Fibroblast of skin of left quadriceps (primary cell): ENCODE results near the gene IGSF22.
"Not testable (repeated sequence)": the region's sequence is repeated elsewhere in the genome, so short reads cannot be mapped to it uniquely, and the experiment has no call there.

Source experiments
- DNase-seq, 2 experiments: peaks; one replicate each; pipeline ENCODE4 v3.0.0-alpha.2; 2013; ENCODE audit warnings: low read depth in 2 of 2

The IGSF22 gene

DNA sequence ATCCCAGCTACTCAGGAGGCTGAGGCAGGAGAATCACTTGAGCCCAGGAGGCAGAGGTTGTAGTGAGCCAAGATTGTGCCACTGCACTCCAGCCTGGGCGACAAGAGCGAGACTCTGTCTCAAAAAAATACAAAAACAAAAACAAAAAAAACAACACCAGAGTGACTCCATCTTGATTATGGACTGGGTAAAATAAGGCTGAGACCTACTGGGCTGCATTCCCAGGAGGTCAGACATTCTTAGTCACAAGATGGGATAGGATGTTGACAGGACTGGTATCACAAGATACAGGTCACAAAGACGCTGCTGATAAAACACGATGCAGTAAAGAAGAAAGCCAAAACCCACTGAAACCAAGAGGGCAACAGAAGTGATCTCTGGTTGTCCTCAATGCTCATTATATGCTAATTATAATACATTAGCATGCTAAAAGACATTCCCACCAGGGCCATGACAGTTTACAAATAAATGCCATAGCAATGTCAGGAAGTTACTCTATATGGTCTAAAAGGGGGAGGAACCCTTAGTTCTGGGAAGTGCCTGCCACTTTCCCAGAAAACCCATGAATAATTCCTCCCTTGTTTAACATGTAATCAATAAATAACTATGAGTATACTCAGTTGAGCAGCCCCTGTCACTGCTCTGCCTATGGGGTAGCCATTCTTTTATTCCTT is 34.4 kb downstream of the IGSF22 start:
- DNase-seq: not testable (repeated sequence)

- DNase-seq: no peak
Measured at GRCh38 chr11:18684267-18684666, 41.7 kb downstream of the IGSF22 start.

DNA sequence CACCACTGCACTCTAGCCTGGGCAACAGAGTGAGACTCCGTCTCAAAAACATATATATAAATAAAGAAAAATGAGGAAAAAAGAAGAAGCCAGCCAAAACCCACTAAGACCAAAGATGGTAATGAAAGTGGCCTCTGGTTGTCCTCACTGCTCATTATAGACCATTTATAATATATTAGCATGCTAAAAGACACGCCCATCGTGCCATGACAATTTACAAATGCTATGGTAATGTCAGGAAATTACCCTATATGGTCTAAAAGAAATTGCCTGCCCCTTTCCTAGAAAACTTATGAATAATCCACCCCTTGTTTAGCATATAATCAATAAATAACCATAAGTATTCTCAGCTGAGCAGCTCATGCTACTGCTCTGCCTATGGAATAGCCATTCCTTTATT is 43.5 kb downstream of the IGSF22 start:
- no peak for DNase-seq

GRCh38 chr11:18681949-18682348 is 44.0 kb downstream of the IGSF22 start:
- DNase-seq: not testable (repeated sequence)

DNA sequence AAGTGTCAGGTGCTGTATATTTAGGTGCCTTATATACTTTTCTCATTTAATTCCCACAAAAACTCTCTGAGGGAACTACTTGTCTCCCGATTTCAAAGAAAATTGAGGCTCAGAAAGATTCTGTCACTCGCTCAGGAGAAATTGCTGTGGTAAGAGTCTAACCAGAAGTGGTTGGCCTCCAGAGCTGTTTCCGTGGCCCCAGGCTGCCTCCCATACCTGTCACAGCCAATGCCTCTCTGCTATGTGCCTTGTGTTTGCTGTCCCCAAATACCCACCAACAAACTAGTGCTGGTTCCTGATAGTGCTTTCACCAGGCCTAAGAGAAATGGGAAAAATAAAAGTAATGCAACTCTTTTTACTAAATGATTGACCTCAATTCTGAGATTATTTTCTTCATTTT is 48.4 kb downstream of the IGSF22 start:
- no peak for DNase-seq

DNA sequence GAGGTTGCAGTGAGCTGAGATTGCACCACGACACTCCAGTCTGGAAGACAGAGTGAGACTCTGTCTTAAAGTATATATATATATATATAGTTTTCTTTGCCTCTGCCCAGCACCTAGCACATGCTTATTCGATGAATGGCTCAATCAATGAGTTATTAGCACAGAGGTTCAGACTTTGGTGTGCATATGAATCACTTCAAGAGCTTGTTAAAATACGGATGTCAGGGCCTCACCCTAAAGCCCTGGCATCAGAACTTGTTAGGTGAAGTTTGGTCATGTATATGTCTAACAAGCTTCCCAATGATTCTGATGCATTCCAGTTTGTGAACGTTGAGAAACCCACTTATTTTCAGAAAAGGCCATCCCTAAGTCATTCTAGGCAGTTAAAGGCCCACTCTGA is 49.2 kb downstream of the IGSF22 start:
- DNase-seq: no peak

- DNase-seq: not testable (repeated sequence)
Measured at GRCh38 chr11:18672209-18672608, 53.8 kb downstream of the IGSF22 start.

DNA sequence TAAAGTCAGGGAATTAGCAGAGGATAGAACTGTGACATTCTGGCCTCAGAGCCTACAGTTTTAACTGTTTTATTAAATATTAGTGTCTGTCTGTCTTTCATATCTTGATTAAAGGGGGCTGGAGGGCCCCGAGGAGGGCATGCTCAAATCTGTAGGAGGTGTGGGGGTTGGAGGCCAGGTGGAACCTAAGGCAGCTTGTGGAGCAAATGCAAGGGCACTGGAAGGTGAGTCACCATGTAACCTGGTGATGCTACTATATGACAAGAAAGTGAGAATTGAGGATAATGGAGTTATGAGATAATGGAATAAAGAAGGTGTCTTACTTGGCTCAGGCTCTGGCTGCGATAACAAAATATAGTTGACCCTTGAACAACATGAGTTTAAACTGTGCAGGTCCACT is 54.7 kb downstream of the IGSF22 start:
- no peak for DNase-seq

DNA sequence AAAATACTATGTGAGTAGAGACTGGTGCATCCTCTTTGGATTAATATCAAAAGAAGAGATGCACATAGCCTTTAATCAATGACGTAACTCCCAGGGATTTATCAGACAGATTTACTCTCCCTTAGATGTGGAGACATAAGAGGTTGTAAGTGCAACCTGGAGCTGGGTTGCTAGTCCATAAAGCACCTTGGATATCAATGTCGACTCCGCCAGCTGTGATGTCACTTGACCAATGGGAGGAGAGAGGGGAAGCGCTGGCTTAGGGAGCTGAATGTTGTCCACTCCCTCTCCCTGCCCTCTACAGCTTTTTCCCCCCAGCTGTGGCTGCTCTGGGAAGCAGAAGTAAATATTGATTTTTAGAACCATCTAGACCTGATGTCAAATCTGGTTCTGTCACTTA is 56.3 kb downstream of the IGSF22 start:
- no peak for DNase-seq

DNA sequence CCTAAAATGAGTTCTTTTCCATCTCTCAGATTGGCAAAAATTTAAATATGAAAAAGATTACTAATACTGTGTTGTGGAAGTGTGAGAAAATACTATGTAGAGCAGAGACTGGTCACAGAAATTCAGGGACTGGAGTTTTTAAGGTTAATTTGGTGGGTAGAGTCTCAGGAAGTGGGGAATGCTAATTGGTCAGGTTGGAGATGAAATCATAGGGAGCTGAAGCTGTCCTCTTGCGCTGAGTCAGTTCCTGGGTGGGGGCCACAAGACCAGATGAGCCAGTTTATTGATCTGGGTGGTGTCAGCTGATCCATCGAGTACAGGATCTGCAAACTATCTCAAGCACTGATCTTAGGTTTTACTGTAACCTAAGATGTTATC is 56.8 kb downstream of the IGSF22 start:
- no peak for DNase-seq

DNA sequence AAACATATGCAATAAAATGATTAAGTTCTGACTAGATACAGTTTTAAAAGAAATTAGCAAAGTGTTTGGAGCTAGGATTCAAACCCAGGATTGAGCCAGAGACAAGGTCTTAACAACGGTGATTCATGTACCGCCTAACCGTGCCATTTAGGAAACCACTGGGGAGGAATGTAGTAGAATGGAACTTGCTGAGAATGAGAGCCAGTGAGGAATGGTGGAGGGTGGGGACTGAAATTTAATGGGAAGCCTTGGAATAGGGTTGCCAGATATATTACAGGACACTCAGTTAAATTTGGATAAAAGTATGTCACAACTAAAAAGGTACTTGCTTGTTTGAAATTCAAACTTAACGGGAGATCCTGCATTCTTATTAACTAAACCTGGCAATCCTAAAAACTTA is 57.9 kb downstream of the IGSF22 start:
- no peak for DNase-seq

DNA sequence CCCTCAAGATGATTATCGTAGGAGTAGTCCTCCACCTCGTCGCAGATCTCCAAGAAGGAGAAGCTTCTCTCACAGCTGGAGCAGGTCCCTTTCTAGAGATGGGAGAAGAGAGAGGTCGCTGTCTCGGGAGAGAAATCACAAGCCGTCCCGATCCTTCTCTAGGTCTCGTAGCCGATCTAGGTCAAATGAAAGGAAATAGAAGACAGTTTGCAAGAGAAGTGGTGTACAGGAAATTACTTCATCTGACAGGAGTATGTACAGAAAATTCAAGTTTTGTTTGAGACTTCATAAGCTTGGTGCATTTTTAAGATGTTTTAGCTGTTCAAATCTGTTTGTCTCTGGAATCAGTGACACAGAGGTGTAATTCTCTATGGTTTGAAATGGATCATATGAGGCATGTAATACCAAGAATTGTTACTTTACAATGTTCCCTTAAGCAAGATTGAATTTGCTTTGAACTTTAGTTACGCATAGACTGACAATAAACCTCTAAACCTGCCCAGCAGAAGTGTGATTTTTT is 60.6 kb downstream of the IGSF22 start:
- DNase-seq: not testable (repeated sequence)

DNA sequence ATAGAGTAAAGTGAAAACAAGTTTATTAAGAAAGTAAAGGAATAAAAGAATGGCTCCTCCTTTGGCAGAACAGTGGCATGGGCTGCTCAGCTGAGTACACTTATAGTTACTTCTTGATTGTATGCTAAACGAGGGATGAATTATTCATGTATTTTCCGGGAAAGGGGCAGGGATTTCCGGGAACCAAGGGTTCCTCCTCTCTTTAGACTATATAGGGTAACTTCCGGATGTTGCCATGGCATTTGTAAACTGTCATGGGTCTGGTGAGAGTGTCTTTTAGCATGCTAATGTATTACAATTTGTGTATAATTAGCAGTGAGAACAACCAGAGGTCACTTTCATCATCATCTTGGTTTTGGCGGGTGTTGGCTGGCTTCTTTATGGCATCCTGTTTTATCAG is 68.3 kb downstream of the IGSF22 start:
- DNase-seq: no peak
